Measurements from ENCODE around the gene ELMO2.

DNA sequence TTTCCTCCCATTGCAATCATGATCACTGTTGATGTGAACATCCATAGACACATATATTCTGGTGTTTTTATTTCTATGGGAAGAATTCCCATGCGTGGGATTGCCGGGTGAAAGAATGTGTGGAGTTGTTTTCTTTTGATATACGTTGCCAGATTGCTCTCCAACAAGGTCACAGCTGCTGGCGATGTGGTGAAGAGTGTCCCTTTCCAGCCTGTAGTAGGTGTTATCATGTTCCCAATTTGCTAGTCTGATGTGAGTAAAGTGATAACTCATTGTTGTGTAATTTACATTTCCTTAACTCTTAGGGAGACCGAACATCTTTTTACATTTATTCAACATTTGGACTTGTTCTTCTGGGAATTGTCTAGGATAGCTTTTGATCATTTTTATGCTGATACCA lies 14.5 kb upstream of the ELMO2 start:
- TF ChIP-seq, protein P1, sequence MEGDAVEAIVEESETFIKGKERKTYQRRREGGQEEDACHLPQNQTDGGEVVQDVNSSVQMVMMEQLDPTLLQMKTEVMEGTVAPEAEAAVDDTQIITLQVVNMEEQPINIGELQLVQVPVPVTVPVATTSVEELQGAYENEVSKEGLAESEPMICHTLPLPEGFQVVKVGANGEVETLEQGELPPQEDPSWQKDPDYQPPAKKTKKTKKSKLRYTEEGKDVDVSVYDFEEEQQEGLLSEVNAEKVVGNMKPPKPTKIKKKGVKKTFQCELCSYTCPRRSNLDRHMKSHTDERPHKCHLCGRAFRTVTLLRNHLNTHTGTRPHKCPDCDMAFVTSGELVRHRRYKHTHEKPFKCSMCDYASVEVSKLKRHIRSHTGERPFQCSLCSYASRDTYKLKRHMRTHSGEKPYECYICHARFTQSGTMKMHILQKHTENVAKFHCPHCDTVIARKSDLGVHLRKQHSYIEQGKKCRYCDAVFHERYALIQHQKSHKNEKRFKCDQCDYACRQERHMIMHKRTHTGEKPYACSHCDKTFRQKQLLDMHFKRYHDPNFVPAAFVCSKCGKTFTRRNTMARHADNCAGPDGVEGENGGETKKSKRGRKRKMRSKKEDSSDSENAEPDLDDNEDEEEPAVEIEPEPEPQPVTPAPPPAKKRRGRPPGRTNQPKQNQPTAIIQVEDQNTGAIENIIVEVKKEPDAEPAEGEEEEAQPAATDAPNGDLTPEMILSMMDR (IDR thresholded peaks at IDR 0.05): no peak
- TF ChIP-seq ZFX (IDR thresholded peaks at IDR 0.05; ENCODE audit: borderline replicate concordance): no peak

Data from 22Rv1 (cell line).